Neuron (in vitro differentiated cells): ENCODE results near the gene ATF6B.
A peak's percentile ranks its signal among the peaks of the same experiment; 100 is the strongest.

ENCODE experiments used
- H2AFZ ChIP-seq: one replicate; pipeline ENCODE4 v1.6.1; 2013; ENCODE audit warnings: low read depth, mild to moderate bottlenecking, inconsistent platforms, low read length, moderate library complexity
- H3K27me3 ChIP-seq: one replicate; pipeline ENCODE4 v1.6.1; 2013; ENCODE audit warnings: low read length; ENCODE audit not compliant: insufficient read depth
- H3K36me3 ChIP-seq: one replicate; pipeline ENCODE4 v1.6.1; 2013; ENCODE audit warnings: low read length; ENCODE audit not compliant: insufficient read depth
- H3K4me1 ChIP-seq: one replicate; pipeline ENCODE4 v1.6.1; 2013; ENCODE audit warnings: low read length; ENCODE audit not compliant: insufficient read depth
- H3K4me3 ChIP-seq: 2 replicates; pipeline ENCODE4 v1.5.1; 2013; ENCODE audit warnings: mild to moderate bottlenecking, low read length, moderate library complexity
- H3K9me3 ChIP-seq: one replicate; pipeline ENCODE4 v1.6.1; 2013; ENCODE audit warnings: low read length

Gene ATF6B

GRCh38 chr6:32127717-32128592 lies at the start of gene ATF6B:
TSS of gene ATF6B (minus strand) at chr6:32128246. CDS start at chr6:32128207, 39 bp downstream.
- peak within 1 kb of the TSS; percentile 88 for H3K4me3 ChIP-seq
- peak within 1 kb of the TSS; percentile 54 for H2AFZ ChIP-seq
- peaks cover 25% of the 10 kb centered on the region for H3K36me3 ChIP-seq
- H3K27me3 ChIP-seq = no peaks in the 10 kb centered on the region
- H3K4me1 ChIP-seq = peaks cover 24% of the 10 kb centered on the region
- H3K9me3 ChIP-seq = no peaks in the 10 kb centered on the region

DNA sequence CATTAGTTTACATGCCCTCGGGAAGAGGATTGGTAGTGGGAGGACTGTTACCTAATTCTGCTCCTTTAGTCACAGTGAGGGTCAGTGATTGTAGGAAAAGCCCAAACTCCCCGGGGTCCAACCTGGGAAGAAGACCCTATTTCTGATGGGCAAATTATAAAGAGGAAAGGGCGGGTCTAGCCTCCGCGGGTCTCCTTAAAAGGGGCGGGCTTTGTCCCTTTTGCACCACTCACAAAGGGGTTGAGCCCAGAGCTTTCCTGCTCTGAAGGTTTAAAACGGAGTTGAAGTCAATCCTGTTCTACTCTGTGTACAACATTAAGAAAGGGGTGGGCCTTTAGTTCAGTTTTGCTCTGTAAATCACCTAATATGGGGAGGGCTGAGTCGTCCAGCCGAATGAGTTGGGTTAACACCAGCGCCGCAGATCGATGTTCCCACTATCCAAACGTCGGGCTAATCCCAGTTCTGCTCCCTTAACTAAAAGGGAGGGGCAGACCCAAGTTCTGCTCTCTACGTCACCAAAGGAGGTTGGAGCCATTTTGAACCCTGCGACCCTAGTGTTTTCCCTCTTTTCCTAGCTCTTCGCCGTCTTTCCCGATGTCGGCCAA lies 49.2 kb upstream of the ATF6B start:
- Histone ChIP-seq H3K27me3 (no peaks in the 10 kb centered on the region), H3K4me1 (peaks cover 37% of the 10 kb centered on the region), H3K4me3 (peak overlapping the region; percentile 62), H3K9me3 (no peaks in the 10 kb centered on the region), H2AFZ (no peak overlapping the region), H3K36me3 (peaks cover 24% of the 10 kb centered on the region)

- Histone ChIP-seq H3K27me3 (no peaks in the 10 kb centered on the region), H3K9me3 (no peaks in the 10 kb centered on the region), H3K36me3 (peaks cover 19% of the 10 kb centered on the region), H3K4me1 (peaks cover 37% of the 10 kb centered on the region), H2AFZ (no peak overlapping the region), H3K4me3 (peak overlapping the region; percentile 62)
Measured at GRCh38 chr6:32176476-32177182, 48.6 kb upstream of the ATF6B start.

GRCh38 chr6:32175711-32176475 lies 47.8 kb upstream of the ATF6B start, which contains the start of gene AGPAT1:
TSS of gene AGPAT1 (minus strand) at chr6:32176084. CDS start at chr6:32171496, 4,588 bp downstream.
- peaks cover 20% of the 10 kb centered on the region for H3K36me3 ChIP-seq
- H3K27me3 ChIP-seq = no peaks in the 10 kb centered on the region

DNA sequence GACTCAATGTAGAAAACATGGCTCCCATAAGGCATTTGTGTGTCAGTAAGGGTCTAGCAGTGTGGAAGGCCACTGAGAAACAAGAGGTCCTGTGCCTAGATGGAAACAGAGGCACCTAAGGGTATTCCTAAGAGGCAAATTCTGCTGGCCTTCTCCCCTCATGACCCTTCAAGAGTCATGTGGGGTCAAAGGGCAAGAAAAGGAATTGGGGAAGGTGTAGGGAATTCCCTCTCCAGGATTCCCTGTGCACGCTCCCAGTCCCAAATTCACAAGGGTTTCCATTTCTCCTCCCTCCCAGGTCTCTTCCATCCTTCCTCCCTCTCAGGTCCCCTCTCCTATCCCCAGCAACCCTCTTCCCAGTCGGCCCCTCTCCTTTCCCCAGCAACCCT lies 47.3 kb upstream of the ATF6B start:
- Histone ChIP-seq H2AFZ (no peak overlapping the region), H3K4me3 (peak overlapping the region; percentile 62), H3K27me3 (no peaks in the 10 kb centered on the region), H3K9me3 (no peaks in the 10 kb centered on the region), H3K36me3 (peaks cover 23% of the 10 kb centered on the region), H3K4me1 (peaks cover 37% of the 10 kb centered on the region)

More at GRCh38 chr6:32175711-32176475, 47.8 kb upstream of the ATF6B start, which contains the start of gene AGPAT1:
- Histone ChIP-seq H3K4me3 (peak within 1 kb of the TSS; percentile 62), H3K4me1 (peaks cover 37% of the 10 kb centered on the region), H2AFZ (no peak within 1 kb of the TSS), H3K9me3 (no peaks in the 10 kb centered on the region)

GRCh38 chr6:32174416-32174815 lies 46.4 kb upstream of the ATF6B start:
- H3K4me1 ChIP-seq = peaks cover 32% of the 10 kb centered on the region
- no peaks in the 10 kb centered on the region for H3K9me3 ChIP-seq
- peaks cover 28% of the 10 kb centered on the region for H3K36me3 ChIP-seq
- peak overlapping the region; percentile 62 for H3K4me3 ChIP-seq
- no peak overlapping the region for H2AFZ ChIP-seq
- H3K27me3 ChIP-seq = no peaks in the 10 kb centered on the region

GRCh38 chr6:32173051-32173727 lies 45.1 kb upstream of the ATF6B start:
- Histone ChIP-seq H3K4me3 (no peak overlapping the region), H3K36me3 (peaks cover 38% of the 10 kb centered on the region), H3K4me1 (peaks cover 23% of the 10 kb centered on the region), H3K9me3 (no peaks in the 10 kb centered on the region), H3K27me3 (no peaks in the 10 kb centered on the region), H2AFZ (no peak overlapping the region)

GRCh38 chr6:32171234-32171633 lies 43.2 kb upstream of the ATF6B start:
- H2AFZ ChIP-seq = no peak overlapping the region
- H3K36me3 ChIP-seq = peaks cover 55% of the 10 kb centered on the region
- no peaks in the 10 kb centered on the region for H3K27me3 ChIP-seq
- no peaks in the 10 kb centered on the region for H3K9me3 ChIP-seq
- H3K4me1 ChIP-seq = peaks cover 15% of the 10 kb centered on the region
- no peak overlapping the region for H3K4me3 ChIP-seq

DNA sequence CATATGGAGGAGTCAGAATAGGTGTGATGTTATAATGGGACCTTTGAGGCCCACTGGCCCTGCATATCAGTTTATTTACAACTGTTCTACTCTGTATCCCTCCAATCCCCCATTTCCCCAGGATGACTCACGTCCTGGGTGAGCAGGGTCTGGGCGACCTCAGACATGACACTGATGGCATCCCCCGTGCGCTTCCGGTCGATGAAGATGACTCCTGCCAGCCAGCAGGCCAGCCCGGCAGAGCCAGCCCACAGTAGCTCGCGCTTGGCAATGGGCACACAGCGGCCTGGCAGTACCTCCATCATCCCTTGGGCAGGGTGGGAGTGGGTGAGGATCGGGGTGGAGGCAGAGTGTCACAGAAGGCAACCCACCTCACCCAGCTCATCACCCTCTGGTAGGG lies 42.2 kb upstream of the ATF6B start:
- no peak overlapping the region for H2AFZ ChIP-seq
- no peaks in the 10 kb centered on the region for H3K9me3 ChIP-seq
- H3K4me1 ChIP-seq = peaks cover 14% of the 10 kb centered on the region
- H3K27me3 ChIP-seq = no peaks in the 10 kb centered on the region
- H3K4me3 ChIP-seq = no peak overlapping the region
- peaks cover 59% of the 10 kb centered on the region for H3K36me3 ChIP-seq

GRCh38 chr6:32168807-32169591 lies 41.0 kb upstream of the ATF6B start:
- H3K36me3 ChIP-seq = peaks cover 54% of the 10 kb centered on the region
- no peaks in the 10 kb centered on the region for H3K27me3 ChIP-seq
- no peaks in the 10 kb centered on the region for H3K9me3 ChIP-seq
- no peak overlapping the region for H3K4me3 ChIP-seq
- peaks cover 6% of the 10 kb centered on the region for H3K4me1 ChIP-seq
- no peak overlapping the region for H2AFZ ChIP-seq

DNA sequence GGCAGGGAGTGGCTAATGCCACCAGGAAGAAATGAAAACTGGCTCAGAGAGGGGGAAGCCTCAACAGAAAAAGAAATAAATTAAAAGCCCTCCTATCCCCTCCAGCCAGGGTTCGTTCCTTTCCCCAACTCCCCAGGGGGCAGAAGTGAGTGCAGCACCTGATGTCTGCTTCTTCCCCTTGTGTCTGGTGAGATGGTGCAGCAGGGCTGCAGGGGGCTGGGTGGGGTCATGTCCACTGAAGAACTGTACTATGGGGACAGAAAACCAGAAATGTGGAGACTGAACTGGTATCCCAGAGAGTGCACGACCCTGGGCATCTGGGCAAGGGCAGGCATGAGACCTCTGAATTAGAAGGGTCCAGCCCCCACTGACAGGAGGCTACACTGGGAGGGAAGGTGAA lies 40.3 kb upstream of the ATF6B start:
- H3K36me3 ChIP-seq = peaks cover 55% of the 10 kb centered on the region
- H3K4me1 ChIP-seq = peaks cover 10% of the 10 kb centered on the region
- no peak overlapping the region for H2AFZ ChIP-seq
- H3K9me3 ChIP-seq = no peaks in the 10 kb centered on the region
- H3K4me3 ChIP-seq = no peak overlapping the region
- H3K27me3 ChIP-seq = no peaks in the 10 kb centered on the region
